Bronchial epithelial cell (primary cell): Measurements from ENCODE around the gene CEMIP2. TPM values are rescaled to one million over a fixed set of nuclear protein-coding genes. Genes with fewer than 3 reads are reported as not detected.
A peak's percentile ranks its signal among the peaks of the same experiment; 100 is the strongest.

Experiments used
- DNase-seq: peaks from one replicate; pipeline ENCODE4 v3.0.0-alpha.2; 2010; ENCODE audit warnings: low read depth
- FAIRE-seq: peaks from 2 replicates; lab custom pipeline; 2011; peaks lifted over from hg19 to GRCh38; lab: Jason Lieb, UNC
- H3K27me3 ChIP-seq: 2 replicates; pipeline ENCODE4 v1.5.1; 2011; ENCODE audit warnings: low read length; ENCODE audit not compliant: control insufficient read depth, insufficient read depth
- H3K36me3 ChIP-seq: 2 replicates; pipeline ENCODE4 v1.5.1; 2011; ENCODE audit warnings: low read length; ENCODE audit not compliant: control insufficient read depth, insufficient read depth
- H3K4me3 ChIP-seq: 2 replicates; pipeline ENCODE4 v1.5.1; 2011; ENCODE audit warnings: mild to moderate bottlenecking, low read depth, low read length, control low read depth
- CTCF ChIP-seq: IDR thresholded peaks from 2 replicates; pipeline ENCODE4 v1.5.1; 2011; ENCODE audit warnings: mild to moderate bottlenecking, moderate library complexity, low read length, control low read depth, inconsistent platforms; ENCODE audit not compliant: insufficient read depth, severe bottlenecking
- total RNA-seq: library from RNA; depleted of rRNA; stranded (reverse); fragments of >200 nt; gene quantifications from 2 replicates; pipeline ENCODE4 v1.2.1, GENCODE V29; 2014

CEMIP2 gene
- total RNA-seq, 1 donor from 2014 or later: 37.6 TPM

DNA sequence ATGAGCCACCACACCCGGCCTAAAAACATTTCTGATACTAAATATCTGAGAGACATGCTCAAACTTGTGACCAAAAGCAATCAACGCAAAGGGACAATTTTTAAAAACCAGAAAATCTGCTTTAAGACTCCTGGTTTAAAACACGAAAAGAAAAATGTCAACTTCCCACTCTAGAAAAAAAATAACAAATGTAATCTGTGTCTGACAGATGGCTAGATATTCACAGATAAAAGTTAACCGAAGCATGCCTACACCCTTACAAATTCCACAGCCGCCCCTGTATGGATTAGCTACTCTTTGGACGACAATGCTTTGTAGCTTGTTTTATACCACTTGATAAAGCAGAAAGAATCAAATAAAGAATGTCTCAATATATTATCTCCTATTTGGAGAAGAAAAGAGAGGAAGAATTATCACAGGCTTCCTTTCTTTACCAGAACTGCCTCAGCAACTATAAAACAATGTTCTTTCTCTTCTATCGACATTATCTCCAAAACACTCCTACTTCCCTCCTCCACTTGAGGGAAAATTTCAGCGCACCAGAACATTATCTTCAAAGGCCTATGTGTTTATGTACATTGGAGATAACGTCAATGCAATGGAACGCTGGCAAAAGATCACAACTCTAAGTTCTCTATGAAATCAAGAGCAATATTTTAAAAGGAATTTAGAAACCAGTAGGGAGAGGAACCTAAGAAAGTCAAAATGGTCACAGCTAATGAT, 26.2 kb downstream of the CEMIP2 start:
- FAIRE-seq (no peak), DNase-seq (peak; percentile 66)
- Histone ChIP-seq H3K4me3 (no peak overlapping the region), H3K36me3 (peaks cover 5% of the 10 kb centered on the region), H3K27me3 (no peaks in the 10 kb centered on the region)
- TF ChIP-seq CTCF: no peak

DNA sequence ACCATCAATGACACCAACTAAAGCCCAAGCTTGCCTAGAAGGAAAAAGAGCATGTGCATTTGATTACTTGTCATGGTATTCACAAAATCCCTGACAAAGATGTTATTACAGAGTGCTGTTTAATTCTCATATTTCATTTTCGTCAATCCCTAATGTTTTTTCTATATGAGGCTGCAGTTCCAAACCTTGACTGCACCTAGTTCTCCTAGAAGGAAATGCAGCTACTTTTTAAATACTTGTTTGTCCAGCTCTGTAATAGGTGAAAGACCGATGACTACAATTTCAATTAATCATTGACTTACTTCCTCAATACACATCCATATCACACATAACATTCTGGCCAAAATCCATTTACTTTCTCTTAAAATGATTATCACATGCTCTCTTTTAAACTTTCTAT, 28.1 kb downstream of the CEMIP2 start:
- peak; percentile 44 for DNase-seq
- peaks cover 3% of the 10 kb centered on the region for H3K36me3 ChIP-seq

GRCh38 chr9:71737455-71737854, 30.9 kb downstream of the CEMIP2 start:
- Histone ChIP-seq H3K36me3 (peaks cover 4% of the 10 kb centered on the region), H3K27me3 (no peaks in the 10 kb centered on the region), H3K4me3 (no peak overlapping the region)
- DNase-seq (peak; percentile 69), FAIRE-seq (no peak)
- no peak for TF ChIP-seq CTCF

More for the DNA sequence above, 28.1 kb downstream of the CEMIP2 start:
- FAIRE-seq: no peak
- no peak for TF ChIP-seq CTCF
- no peak overlapping the region for H3K4me3 ChIP-seq
- no peaks in the 10 kb centered on the region for H3K27me3 ChIP-seq

DNA sequence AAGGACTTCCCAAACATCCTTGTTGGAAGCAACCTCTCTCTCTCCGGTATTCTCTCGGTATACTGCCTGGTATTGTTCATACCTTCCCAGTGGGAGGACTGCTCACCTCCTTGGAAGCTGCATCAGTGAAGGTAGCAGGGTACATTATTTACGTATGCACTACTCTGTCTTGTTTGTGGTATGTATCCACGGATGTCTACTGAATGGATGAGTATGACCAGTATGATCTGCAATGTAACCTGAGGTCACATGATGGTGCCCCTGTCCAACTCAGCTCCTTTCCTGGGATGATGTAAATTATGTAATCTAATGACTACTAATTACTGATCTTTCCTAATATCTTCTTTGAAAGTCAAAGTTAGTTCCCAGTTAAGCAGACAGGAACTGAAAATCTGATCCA, 32.1 kb downstream of the CEMIP2 start:
- DNase-seq (no peak), FAIRE-seq (no peak)
- Histone ChIP-seq H3K36me3 (peaks cover 4% of the 10 kb centered on the region), H3K4me3 (no peak overlapping the region), H3K27me3 (no peaks in the 10 kb centered on the region)
- no peak for TF ChIP-seq CTCF

DNA sequence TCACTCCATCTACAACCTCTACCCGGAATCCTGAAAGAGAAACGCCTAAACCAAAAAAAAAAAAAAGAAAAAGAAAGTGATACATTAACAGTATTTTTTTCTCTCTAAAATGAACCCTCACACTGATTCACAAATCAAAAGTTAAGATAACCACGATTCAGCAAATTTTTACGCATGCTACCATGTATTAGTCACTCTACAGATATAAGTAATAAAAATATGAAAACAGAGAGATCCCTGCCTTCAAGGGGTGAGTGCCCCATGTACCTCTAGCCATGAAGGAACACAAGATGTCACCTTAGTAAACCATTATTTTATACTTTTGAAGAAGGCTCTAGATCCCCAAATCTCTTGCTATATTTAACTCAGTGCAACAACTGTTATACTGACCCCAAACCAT, 33.4 kb downstream of the CEMIP2 start:
- FAIRE-seq: no peak
- DNase-seq: no peak
- H3K27me3 ChIP-seq: no peaks in the 10 kb centered on the region
- TF ChIP-seq CTCF: no peak
- peaks cover 4% of the 10 kb centered on the region for H3K36me3 ChIP-seq
- no peak overlapping the region for H3K4me3 ChIP-seq

DNA sequence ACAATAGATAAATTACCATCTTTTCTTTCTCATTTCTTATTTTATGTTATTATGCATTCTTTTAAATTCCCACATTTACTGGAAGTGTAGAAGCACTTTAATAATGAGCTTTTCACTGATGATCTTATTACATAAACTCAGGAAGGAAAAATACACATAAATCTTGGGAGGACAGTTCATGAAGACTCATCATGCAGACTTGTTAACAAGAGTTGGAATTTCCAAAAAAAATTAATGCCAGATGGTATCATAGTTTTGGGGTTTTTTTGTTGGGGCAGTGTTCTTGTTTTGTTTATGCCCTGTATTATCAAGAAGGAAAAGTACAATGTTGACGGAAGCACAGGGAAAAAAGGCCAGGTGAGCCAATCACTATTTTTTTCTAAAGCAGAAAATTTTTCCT, 35.1 kb downstream of the CEMIP2 start:
- no peak for TF ChIP-seq CTCF
- peaks cover 1% of the 10 kb centered on the region for H3K36me3 ChIP-seq
- no peak for FAIRE-seq

More for the DNA sequence above, 35.1 kb downstream of the CEMIP2 start:
- no peak for DNase-seq
- H3K4me3 ChIP-seq: no peak overlapping the region
- no peaks in the 10 kb centered on the region for H3K27me3 ChIP-seq
